Activated B cell treated with CpG ODN at 0.5 μM for 24 hours (primary cell): ENCODE results near the gene TIMP4. TPM values are rescaled to one million over a fixed set of nuclear protein-coding genes. Genes with fewer than 3 reads are reported as not detected.

Experiments
- ATAC-seq: fragments of 200-7000 bp; cut with Tn5 transposase; one replicate; pipeline ENCODE4 v1.10.0; 2021; ENCODE audit warnings: low read depth, mild to moderate bottlenecking, moderate library complexity
- CTCF ChIA-PET: fragments of 350-600 bp; sonication (Branson Sonifier 250); formaldehyde crosslinking; loops from one replicate; lab custom pipeline; 2021; ENCODE audit warnings: antibody characterized with exemption; lab: Charles Lee
- POLR2A ChIA-PET: fragments of 350-600 bp; sonication (Branson Sonifier 250); formaldehyde crosslinking; loops from one replicate; lab custom pipeline; 2021; ENCODE audit warnings: antibody characterized with exemption; lab: Charles Lee
- DNase-seq: peaks from one replicate; pipeline ENCODE4 v3.0.0; 2022
- H3K27ac Mint-ChIP-seq: one replicate; pipeline ENCODE4 v1.8.0; 2020; ENCODE audit warnings: mixed read lengths
- H3K27me3 Mint-ChIP-seq: one replicate; pipeline ENCODE4 v1.8.0; 2021; ENCODE audit warnings: mixed read lengths
- H3K36me3 Mint-ChIP-seq: one replicate; pipeline ENCODE4 v1.8.0; 2021; ENCODE audit warnings: low read depth, mixed read lengths
- H3K4me1 Mint-ChIP-seq: one replicate; pipeline ENCODE4 v1.8.0; 2021; ENCODE audit warnings: mixed read lengths
- H3K4me3 Mint-ChIP-seq: one replicate; pipeline ENCODE4 v1.8.0; 2020; ENCODE audit warnings: mild to moderate bottlenecking, mixed read lengths
- H3K9me3 Mint-ChIP-seq: one replicate; pipeline ENCODE4 v1.8.0; 2020; ENCODE audit warnings: mixed read lengths
- CTCF ChIP-seq: fragments of 200-600 bp; IDR thresholded peaks from one replicate; pipeline ENCODE4 v1.8.0; 2022; ENCODE audit warnings: antibody characterized with exemption, mild to moderate bottlenecking
- intact Hi-C: fragments of 100-400 bp; cut with micrococcal nuclease; formaldehyde crosslinking; loops from one replicate; pipeline ENCODE4 v1.15.1; 2024
- total RNA-seq: library from RNA; stranded (reverse); gene quantifications from 2 replicates; pipeline ENCODE4 v1.2.3, GENCODE V29; 2022

Gene TIMP4
- total RNA-seq, 1 donor from 2014 or later, result not detected

DNA sequence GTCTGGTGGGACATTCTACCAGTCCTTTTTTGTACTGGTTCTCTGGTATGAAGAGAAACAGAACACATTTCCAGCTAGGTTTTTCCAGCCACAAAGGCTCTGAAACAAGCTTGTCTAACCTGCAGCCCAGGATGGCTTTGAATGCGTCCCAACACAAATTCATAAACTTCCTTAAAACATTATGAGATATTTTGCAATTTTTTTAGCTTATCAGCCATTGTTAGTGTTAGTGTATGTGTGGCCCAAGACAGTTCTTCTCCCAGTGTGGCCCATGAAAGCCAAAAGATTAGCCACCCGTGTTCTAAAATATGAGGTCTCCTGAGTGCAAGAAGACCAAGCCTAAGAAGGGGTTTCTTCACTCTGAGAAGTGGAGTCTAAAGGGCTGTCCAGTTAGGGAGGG, 18.4 kb upstream of the TIMP4 start:
- ChIA-PET CTCF (interaction anchor here (1.1 kb wide), 1 partner anchor 18 kb away, joined by 4 read pairs; no protein-coding TSS in a partner anchor), POLR2A (interaction anchor here (0.6 kb wide), 1 partner anchor 337 kb away, joined by 3 read pairs; no protein-coding TSS in a partner anchor)
- intact Hi-C loops, result loop anchor here (2.0 to 10.0 kb wide), 2 partner anchors 40 to 1422 kb away; no protein-coding TSS in a partner anchor
- TF ChIP-seq CTCF, result no peak
- Mint-ChIP-seq H3K9me3 (peaks cover 9% of the 10 kb centered on the region), H3K4me1 (no peaks in the 10 kb centered on the region), H3K27me3 (no peaks in the 10 kb centered on the region), H3K4me3 (no peak overlapping the region), H3K27ac (no peak overlapping the region), H3K36me3 (no peaks in the 10 kb centered on the region)
- no peak for DNase-seq
- no peak for ATAC-seq

DNA sequence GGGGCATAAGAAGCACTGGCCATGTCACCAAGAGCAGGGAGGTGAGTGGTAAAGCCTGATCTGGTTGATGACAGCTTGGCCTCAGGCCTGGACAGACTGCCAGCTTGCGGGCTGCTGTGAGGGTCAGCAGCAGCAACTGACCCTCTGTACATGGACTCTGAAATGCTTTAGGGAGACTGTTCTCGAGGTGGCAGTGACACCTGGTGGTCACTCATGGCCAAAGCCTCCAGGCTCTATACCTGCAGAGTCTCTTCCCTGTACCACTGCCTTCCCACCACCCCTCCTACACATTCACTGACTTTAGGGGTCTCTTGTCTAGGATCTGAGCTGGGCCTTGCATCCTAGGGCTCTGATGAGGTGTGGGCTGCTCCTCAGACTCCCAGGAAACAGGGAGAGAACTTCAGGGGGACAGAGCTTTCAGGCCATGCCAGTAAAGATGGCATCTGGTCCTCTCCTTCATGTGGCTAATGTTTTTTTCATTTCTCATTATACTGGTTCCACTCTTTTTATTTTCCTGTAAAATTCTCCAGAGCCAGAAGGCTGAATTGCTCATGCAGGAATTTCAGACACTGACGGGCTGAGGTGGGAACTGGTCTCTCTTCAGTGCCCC, 17.2 kb upstream of the TIMP4 start:
- Mint-ChIP-seq H3K27ac (no peak overlapping the region), H3K9me3 (peaks cover 11% of the 10 kb centered on the region), H3K4me3 (no peak overlapping the region), H3K27me3 (no peaks in the 10 kb centered on the region), H3K4me1 (no peaks in the 10 kb centered on the region), H3K36me3 (no peaks in the 10 kb centered on the region)
- ChIA-PET CTCF (interaction anchor here (1.0 to 1.9 kb wide), 3 partner anchors 11 to 41 kb away, joined by 4 to 8 read pairs (median 8); no protein-coding TSS in a partner anchor), POLR2A (no interaction called here)
- no peak for ATAC-seq
- no peak for TF ChIP-seq CTCF
- DNase-seq, result no peak
- intact Hi-C loops, result loop anchor here (2.0 to 10.0 kb wide), 2 partner anchors 39 to 1421 kb away; no protein-coding TSS in a partner anchor

DNA sequence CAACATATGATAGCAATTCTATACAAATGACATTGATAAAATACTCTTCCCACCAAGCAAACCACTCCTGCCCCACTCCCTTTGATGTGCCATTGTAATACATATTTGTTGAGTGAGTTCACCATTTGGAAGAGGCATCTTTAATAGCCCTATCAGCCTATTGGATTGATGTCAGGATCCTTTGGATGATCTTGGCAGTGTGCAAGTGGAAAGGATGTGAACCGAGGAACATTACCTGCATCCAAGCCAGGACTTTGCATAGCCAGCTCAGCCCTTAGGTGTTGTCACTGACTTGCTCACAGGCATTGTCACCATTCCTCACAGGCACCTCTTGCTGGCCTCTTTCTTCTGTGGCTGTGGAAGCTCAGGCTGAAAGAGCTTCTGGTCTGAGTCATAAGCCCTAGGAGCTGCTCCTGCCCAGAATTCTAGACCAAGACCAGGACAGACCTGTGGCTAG, 16.5 kb upstream of the TIMP4 start:
- POLR2A ChIA-PET, result no interaction called here
- Mint-ChIP-seq H3K27ac (no peak overlapping the region), H3K27me3 (no peaks in the 10 kb centered on the region), H3K4me3 (no peak overlapping the region), H3K36me3 (no peaks in the 10 kb centered on the region), H3K4me1 (no peaks in the 10 kb centered on the region), H3K9me3 (peaks cover 11% of the 10 kb centered on the region)
- ATAC-seq (no peak), DNase-seq (no peak)
- CTCF ChIA-PET, result interaction anchor here (1.0 to 1.9 kb wide), 3 partner anchors 12 to 40 kb away, joined by 4 to 8 read pairs (median 8); no protein-coding TSS in a partner anchor
- TF ChIP-seq CTCF, result no peak
- intact Hi-C loops, result loop anchor here (10.0 kb wide), 1 partner anchor 1420 kb away; no protein-coding TSS in a partner anchor

- no peak overlapping the region for H3K4me3 Mint-ChIP-seq
These were observed 11.5 kb upstream of the TIMP4 start for GRCh38 chr3:12170207-12170606.

More at GRCh38 chr3:12170207-12170606, 11.5 kb upstream of the TIMP4 start:
- ATAC-seq (no peak), DNase-seq (no peak)
- Mint-ChIP-seq H3K4me1 (no peaks in the 10 kb centered on the region), H3K27me3 (peaks cover 7% of the 10 kb centered on the region), H3K9me3 (peaks cover 11% of the 10 kb centered on the region), H3K36me3 (no peaks in the 10 kb centered on the region), H3K27ac (no peak overlapping the region)
- intact Hi-C loops, result loop anchor here (10.0 kb wide), 1 partner anchor 1415 kb away; no protein-coding TSS in a partner anchor
- POLR2A ChIA-PET, result no interaction called here
- no peak for TF ChIP-seq CTCF
- CTCF ChIA-PET, result no interaction called here
